Activated T-cell treated with anti-CD3 and anti-CD28 coated beads for 24 hours (primary cell): ENCODE results near the gene GATB.

Experiments used
- DNase-seq: peaks from one replicate; pipeline ENCODE4 v3.0.0-alpha.2; 2020; ENCODE audit warnings: low read depth

GATB gene

DNA sequence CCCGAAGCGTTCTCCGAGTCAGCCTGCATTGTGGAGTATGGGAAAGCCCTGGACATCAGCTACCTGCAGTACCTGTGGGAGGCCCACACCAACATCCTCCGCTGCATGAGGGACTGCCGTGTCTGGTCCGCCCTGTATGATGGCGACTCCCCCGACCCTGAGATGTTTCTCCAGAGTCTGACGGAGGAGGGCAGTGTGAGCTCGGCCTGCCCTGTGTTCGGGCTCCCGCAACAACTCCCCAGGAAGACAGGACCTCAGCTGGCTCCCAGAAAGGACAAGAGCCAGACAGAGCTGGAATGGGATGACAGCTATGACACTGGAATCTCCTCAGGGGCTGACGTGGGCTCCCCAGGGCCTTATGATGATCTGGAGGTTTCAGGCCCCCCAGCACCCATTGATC, 111.3 kb downstream of the GATB start:
- DNase-seq, result no peak

GRCh38 chr4:151646322-151646721, 114.5 kb downstream of the GATB start:
- no peak for DNase-seq

GRCh38 chr4:151644622-151645021, 116.2 kb downstream of the GATB start:
- no peak for DNase-seq

- no peak for DNase-seq
Observed at GRCh38 chr4:151643564-151643963, 117.2 kb downstream of the GATB start.

GRCh38 chr4:151641983-151642382, 118.8 kb downstream of the GATB start:
- no peak for DNase-seq

DNA sequence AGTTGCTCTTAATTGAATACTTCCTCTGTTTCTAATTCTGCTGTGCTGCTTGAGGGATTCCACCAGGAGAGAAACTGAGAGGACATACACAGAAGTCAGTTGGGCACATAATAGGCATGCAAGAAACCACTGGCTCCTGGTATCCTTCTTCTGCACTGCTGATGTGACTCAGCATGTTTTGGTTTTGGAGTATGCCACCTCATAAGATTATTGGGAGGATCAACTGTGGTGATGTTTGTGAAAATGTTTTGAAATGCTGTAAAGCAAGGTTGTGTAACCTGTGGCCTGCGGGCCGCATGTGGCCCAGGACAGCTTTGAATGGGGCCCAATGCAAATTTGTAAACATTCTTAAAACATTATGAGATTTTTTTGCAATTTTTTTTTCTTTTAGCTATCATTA, 119.6 kb downstream of the GATB start:
- DNase-seq, result no peak

DNA sequence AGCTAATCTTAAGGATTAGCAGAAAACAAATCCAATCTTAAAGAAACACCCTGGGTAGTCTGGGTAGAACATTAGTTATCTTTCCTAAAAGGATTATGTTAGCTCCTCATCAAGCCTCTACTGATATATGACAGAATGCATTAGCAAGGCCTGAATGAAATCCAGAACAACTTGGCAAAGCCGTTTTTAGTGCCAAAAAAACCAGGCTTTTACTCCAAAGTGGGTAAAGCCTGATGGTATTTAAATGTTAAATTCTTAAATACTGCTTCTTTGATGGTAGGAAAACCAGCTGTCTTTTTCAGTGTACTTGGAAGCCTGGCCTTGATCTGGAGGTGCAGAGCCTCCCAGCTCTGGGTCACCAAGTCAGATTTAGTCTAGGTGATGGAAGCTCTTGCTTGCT, 120.4 kb downstream of the GATB start:
- DNase-seq, result no peak

- DNase-seq, result no peak
Observed at GRCh38 chr4:151638295-151638858, 122.4 kb downstream of the GATB start.

DNA sequence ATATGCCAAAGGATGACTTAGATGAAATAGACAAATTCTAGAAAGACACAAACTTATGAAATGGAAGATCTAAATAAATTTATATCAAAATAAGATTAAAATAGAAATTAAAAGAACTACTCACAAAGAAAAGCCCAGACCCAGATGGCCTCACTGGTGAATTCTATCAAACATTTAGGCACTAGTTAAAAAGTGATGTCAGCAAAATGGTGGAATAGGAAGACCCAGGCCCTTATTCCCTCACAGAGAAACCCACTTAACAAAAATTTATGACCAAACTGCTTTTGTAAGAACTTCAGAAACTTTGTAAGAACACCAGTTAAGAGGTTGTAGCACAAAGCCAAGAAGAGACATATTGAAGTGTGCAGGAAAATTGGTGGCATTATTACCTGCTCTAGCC, 129.5 kb downstream of the GATB start:
- no peak for DNase-seq

DNA sequence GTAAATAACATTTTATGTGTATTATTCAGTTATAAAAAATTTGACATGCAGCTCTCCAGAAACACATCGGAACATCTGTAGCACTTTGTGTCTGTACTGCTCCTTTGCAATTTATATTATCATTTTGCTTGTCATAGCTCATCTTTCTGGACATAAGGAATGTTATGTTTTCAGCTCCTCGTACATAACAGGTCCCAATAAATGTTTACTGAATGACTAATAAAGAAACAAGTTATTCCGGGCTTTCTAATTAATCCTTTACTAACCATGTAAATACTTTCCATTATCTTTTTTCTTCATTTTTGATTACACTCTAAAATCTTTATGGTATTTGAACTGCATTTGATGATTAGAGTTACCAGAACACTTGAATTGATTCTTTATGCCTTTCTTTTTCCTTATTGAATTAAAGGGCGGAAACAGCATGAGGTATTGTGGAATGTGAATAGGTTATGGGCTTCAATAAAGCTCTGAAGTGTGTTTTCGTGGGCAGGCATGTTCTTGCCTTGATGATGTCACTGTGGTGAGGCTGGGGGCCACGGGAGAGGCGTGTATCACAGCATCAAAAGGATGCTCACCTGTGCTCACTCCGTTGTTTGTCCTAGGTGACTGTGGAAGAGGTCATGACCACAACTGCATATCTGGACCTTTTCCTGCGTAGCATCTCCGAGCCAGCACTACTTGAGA, 131.6 kb downstream of the GATB start:
- DNase-seq, result no peak

DNA sequence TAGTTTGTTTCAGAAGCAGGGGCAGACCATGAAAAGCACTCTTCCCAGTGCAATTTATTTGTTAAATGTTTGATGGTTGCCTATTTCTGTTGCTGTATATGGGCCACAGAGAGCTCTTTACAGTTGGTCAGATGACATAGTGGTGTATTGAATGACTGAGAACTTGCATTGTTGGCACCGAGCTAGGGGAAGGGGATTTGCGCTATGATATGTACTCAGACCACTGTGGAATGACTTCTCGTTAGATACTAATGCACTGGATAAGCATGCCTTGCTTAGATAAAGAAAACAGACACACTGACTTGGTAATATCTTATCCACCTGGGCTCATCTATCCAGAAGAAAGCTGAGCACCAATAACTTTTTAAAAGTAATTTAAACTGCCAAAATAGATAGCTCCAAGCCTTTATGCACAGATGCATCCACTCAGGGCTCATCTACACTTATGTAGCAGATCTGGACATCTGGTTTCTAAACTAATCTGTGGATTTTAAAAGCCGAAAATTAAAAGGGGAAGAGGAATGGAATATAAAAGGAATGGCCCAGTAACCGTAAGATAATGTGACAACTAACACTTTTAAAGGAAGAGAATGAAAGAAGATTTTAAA, 132.7 kb downstream of the GATB start:
- no peak for DNase-seq

DNA sequence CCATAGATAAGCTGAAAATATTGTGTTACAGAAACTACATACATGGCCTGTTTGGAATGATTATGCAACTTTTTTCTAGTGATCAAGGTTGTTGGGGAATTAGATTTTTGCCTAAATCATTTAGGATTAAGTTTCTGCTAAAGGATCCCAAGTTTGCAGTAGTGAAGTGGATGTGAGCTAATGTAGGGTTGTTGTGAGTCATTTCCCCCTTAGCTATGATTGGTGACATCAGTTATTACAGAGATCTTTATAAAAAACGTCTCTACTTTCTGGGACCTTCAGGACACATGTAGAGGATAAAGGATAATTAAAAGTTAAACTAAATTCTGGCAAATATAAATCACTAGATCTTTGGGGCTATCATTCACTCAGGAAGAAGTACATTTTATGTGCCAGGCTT, 133.3 kb downstream of the GATB start:
- DNase-seq, result no peak

DNA sequence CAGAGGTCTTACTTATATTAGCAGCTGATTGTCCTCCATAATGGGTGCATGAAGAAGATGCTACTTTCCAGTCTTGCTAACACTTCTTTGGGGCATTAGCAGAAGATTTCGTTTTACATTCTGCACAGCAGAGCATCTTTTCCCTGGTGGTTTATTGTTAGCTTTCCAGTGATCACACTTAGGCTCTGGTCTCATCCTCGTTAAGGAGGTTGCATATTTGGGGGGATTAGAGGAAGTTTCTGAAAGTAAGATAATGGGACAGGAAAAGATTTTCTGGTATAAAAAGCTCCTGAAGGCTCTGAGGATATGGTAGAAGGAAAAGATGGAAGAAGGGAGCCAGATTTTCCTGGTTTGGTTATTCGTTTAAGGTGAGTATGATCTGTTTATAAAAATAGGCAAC, 134.1 kb downstream of the GATB start:
- no peak for DNase-seq

- DNase-seq, result no peak
Observed at GRCh38 chr4:151626228-151626627, 134.6 kb downstream of the GATB start.

GRCh38 chr4:151624626-151625565, 135.9 kb downstream of the GATB start:
- no peak for DNase-seq
